Midbrain (tissue), 1 donor: ENCODE measurements around the gene HLA-A.
A peak's percentile ranks its signal among the peaks of the same experiment; 100 is the strongest.
"Not testable (repeated sequence)": the region's sequence is repeated elsewhere in the genome, so short reads cannot be mapped to it uniquely, and the experiment has no call there.

ENCODE experiments used
- DNase-seq: peaks from one replicate; lab custom pipeline; 2025; lab: John Stamatoyannopoulos, UW

The HLA-A gene

GRCh38 chr6:29961966-29962365 is 19.6 kb downstream of the HLA-A start:
- no peak for DNase-seq

- DNase-seq = not testable (repeated sequence)
Observed at GRCh38 chr6:29963697-29964096, 21.4 kb downstream of the HLA-A start.

DNA sequence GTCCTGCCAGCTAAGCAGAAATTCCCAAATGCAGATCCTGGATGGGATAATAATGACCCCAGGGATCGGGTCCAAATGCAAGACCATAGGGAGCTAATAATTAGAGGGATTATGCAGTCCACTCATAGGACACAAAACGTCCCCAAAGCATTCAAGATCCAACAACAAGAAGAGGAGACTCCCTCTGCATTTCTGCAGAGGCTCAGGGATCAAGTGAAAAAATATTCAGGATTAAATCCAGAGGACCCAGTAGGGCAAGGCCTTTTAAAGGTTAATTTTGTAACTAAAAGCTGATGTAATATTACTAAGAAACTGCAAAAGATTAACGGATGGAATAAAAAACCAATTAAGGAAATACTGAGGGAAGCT is 22.2 kb downstream of the HLA-A start:
- no peak for DNase-seq

GRCh38 chr6:29964887-29965562 is 22.7 kb downstream of the HLA-A start:
- peak; percentile 56 for DNase-seq

DNA sequence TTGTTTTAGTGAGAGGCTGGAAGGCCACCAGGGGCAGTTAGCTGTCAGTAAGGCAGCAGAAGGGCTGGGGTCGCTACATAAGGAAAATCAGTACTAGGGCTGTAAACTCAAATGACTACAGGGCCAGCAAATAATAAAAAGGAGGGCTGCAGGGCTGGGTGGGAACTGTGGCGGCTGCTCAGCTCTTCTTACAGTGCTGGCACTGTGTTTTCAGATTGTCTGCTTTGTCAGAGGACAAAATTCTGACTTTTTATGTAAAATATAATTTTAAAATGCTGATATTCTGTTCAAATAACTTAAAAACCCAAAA is 23.2 kb downstream of the HLA-A start:
- peak; percentile 38 for DNase-seq

GRCh38 chr6:29965873-29966601 is 23.7 kb downstream of the HLA-A start:
- DNase-seq = peak; percentile 66

DNA sequence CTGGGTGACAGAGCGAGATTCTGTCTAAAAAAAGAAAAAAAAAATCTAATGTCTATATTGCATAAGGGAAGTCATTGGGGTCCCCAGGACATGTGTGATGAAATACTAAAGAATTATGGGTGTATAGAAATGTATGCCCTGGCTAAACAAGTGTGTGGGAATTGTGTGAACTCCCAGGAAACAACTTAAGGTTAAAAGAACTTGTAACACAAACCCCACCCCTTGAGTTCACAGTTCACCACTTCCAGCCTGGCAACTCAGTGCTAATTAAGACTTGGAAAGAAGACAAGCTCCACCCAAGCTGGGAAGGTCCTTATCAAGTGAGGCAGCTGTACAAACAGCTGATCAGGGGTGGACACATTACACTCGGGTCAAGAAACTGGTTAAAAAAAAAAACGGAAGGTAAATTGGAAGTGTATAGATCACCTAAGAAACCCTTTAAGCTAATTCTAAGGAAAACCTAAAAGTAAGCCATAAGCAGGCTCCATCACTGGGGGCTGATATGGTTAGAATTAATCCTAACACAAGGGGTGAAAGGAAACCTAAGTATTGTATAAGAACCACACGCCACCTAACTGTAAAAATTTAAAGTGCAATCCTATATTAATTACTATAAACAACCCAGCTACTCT is 25.2 kb downstream of the HLA-A start:
- DNase-seq = no peak

GRCh38 chr6:29968130-29968529 is 25.8 kb downstream of the HLA-A start:
- DNase-seq = no peak

DNA sequence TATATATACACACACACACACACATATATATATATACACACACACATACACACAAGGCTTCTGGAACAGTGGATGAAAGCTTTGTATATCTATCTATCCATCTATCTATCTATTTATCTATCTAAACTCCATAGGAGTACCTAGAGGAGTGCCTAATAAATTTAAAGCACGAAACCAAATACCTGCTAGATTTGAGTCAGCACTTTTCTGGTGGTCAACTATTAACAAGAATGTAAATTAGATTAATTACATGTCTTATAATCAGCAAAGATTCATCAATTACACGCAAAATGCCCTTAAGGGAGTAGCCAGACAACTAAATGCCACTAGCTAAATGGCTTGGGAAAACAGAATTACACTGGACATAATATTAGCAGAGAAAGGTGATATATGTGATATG is 26.6 kb downstream of the HLA-A start:
- no peak for DNase-seq

DNA sequence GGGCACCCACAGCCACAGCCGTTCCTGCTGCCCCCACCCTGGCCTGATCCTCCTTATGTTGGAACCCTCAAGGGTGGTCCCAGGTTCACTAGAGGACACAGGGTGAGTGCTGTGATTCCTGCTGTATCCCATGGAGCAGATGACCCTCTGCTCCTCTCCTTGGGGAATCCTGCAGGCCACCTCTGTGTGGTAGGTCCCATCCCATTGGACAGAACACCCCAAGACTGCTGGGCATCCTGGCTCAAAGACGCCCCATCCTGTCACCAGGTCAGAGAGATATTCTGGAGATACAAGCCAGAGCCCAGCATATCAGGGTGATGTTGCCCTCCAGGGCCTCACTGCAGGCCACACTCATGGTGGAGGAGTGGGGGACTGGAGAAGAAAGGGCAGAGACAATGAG is 28.4 kb downstream of the HLA-A start:
- no peak for DNase-seq

DNA sequence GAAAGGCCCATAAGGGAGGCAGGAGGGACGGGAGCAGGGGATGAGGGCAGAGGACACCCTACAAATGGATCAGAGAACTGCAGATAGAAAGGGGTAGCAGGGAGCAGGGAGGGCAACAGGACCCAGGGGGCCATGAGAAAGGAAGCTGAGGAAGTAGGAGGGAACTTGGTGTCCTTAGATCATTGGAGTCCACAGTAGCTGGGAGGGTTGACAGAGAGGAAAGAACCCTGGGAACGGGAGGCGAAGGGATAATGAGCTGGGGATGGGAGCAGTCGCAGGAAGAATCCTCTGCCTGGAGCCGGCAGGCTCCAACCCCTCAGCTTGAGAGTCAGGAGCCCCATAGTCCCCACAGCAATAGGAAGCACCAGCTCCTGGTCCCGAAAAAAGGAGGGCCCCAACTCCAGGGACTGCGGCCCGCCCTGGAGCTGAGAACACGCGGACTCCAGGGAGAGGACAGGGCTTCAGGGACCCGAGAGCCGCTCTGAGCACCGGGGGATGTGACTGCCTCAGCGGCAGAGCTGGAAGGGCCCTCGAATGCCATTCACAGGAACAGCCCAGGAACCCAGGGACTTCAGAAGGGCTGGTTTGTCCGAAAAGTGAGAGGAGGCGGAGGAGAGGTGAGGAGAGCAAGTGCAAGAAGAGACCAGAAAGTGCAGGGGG is 32.7 kb downstream of the HLA-A start:
- DNase-seq = no peak

GRCh38 chr6:29975561-29975907 is 33.2 kb downstream of the HLA-A start:
- DNase-seq = no peak

DNA sequence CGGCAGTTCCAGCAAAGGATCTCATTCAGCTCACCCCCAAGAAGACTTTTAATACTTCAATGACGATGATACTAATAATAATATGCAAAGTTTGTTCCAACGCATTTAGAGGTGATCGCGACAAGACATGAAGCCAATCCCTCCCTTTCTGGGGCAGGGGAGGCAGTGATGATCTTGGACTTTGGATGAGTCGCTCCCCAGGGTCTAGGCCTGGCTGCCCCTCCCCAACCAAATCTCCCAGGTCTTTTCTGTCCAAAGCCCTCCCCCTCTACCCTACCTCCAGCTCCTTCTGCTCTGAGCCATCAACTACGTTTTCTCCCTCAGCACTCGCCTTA is 33.9 kb downstream of the HLA-A start:
- DNase-seq = no peak

DNA sequence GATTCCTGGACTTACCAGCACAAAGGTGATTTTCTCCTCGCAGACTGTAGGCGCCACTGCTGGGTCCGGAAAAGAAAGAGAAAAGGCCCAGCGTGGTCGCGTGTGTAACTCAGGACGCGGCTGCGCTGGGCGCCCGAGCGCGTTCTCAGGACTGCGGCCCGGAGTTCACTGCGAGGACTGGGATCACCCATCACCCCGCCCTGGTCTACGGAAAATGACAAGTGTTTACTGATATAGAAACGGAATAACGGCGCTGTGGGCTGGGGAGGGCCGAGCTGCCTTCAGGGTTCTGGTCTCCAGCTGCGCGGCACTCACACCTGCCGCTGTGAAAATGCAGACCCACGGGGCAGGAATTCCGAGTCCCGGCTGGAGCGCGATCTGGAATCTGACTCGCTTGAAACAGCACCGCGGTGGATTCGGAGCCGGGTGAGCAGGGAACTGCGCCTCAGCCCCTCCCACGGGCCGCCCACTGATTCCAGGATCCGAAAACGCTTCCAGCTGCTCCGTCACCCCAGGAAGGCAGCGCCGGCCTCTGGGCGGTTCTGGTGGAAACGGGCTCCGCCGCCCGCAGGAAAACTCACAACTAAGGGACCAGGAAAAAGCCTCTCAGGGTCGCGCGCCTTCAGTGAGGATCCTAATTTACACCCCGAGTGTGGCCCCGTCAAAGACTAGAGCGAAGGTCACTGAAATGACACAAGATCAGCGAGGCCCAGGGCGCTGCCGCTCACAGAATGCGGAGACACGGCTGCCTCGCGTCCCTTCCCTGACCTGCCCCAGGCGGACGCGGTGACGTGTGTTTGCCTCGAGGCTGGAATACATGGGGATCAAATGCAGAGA is 34.5 kb downstream of the HLA-A start:
- DNase-seq = peak; percentile 51

GRCh38 chr6:29977425-29977727 is 35.0 kb downstream of the HLA-A start:
- DNase-seq = no peak

DNA sequence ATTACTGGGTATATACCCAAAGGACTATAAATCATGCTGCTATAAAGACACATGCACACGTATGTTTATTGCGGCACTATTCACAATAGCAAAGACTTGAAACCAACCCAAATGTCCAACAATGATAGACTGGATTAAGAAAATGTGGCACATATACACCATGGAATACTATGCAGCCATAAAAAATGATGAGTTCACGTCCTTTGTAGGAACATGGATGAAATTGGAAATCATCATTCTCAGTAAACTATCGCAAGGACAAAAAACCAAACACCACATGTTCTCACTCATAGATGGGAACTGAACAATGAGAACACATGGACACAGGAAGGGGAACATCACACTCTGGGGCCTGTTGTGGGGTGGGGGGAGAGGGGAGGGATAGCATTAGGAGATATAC is 37.7 kb downstream of the HLA-A start:
- not testable (repeated sequence) for DNase-seq

GRCh38 chr6:29980511-29980910 is 38.2 kb downstream of the HLA-A start:
- no peak for DNase-seq

DNA sequence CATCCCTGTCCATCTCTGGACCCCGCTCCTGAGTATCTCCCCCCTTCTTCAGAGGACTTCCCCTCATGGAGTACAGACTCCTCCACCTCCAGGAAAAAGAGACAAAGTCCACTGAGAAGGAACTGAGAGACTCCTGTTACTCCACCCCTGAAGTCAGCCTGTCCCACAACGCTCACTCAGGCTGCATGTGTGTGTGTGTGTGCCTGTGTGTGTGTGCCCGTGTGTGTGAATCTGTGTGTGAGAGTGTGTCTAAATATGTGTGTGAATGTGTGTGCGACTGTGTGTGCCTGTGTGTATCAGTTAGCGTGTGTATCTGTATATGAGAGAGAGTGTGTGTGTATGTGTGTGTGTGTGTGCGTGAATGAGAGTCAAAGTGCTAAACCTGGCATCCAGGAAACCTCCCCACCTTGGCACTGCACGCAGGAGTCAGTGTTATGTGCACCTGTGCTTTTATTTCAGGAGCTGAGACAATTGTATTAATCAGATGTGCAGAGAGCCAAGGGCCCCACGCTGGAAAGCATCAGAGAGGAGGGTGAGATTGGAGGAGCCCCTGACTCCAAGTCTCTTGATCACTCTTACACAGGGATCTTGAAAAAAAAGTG is 39.0 kb downstream of the HLA-A start:
- DNase-seq = no peak

GRCh38 chr6:29982097-29982496 is 39.8 kb downstream of the HLA-A start:
- no peak for DNase-seq

GRCh38 chr6:29984232-29984631 is 41.9 kb downstream of the HLA-A start:
- DNase-seq = no peak

GRCh38 chr6:29984992-29985391 is 42.7 kb downstream of the HLA-A start:
- DNase-seq = no peak

- no peak for DNase-seq
Observed at GRCh38 chr6:29986179-29986781, 43.9 kb downstream of the HLA-A start.
